Muscle layer of duodenum (tissue), 2 donors: ENCODE results near the gene SLC8A3.
"Not testable (repeated sequence)": the region's sequence is repeated elsewhere in the genome, so short reads cannot be mapped to it uniquely, and the experiment has no call there.

Experiments
- H3K27ac ChIP-seq: one replicate; pipeline ENCODE4 v1.7.0; 2013; ENCODE audit warnings: mild to moderate bottlenecking, low read length
- H3K27me3 ChIP-seq: one replicate; pipeline ENCODE4 v1.7.0; 2013; ENCODE audit warnings: low read depth, mild to moderate bottlenecking, control low read depth, low read length
- H3K36me3 ChIP-seq, 2 donors: one replicate each; pipeline ENCODE4 v1.7.0; 2013; ENCODE audit warnings: low read length in 2 of 2, control low read depth in 1 of 2, mild to moderate bottlenecking in 1 of 2; ENCODE audit not compliant: insufficient read depth in 2 of 2, control insufficient read depth in 1 of 2
- H3K4me1 ChIP-seq, 2 donors: one replicate each; pipeline ENCODE4 v1.7.0; 2013; ENCODE audit warnings: low read length in 2 of 2, mild to moderate bottlenecking in 2 of 2, control low read depth in 1 of 2, moderate library complexity in 1 of 2; ENCODE audit not compliant: insufficient read depth in 2 of 2, control insufficient read depth in 1 of 2
- H3K4me3 ChIP-seq, 2 donors: one replicate each; pipeline ENCODE4 v1.7.0; 2013; ENCODE audit warnings: low read length in 2 of 2, low read depth in 1 of 2, mild to moderate bottlenecking in 1 of 2
- H3K9me3 ChIP-seq, 2 donors: one replicate each; pipeline ENCODE4 v1.7.0; 2013; ENCODE audit warnings: low read length in 2 of 2, control low read depth in 1 of 2, mild to moderate bottlenecking in 1 of 2; ENCODE audit not compliant: control insufficient read depth in 1 of 2
- donor health status: healthy.

Gene SLC8A3

DNA sequence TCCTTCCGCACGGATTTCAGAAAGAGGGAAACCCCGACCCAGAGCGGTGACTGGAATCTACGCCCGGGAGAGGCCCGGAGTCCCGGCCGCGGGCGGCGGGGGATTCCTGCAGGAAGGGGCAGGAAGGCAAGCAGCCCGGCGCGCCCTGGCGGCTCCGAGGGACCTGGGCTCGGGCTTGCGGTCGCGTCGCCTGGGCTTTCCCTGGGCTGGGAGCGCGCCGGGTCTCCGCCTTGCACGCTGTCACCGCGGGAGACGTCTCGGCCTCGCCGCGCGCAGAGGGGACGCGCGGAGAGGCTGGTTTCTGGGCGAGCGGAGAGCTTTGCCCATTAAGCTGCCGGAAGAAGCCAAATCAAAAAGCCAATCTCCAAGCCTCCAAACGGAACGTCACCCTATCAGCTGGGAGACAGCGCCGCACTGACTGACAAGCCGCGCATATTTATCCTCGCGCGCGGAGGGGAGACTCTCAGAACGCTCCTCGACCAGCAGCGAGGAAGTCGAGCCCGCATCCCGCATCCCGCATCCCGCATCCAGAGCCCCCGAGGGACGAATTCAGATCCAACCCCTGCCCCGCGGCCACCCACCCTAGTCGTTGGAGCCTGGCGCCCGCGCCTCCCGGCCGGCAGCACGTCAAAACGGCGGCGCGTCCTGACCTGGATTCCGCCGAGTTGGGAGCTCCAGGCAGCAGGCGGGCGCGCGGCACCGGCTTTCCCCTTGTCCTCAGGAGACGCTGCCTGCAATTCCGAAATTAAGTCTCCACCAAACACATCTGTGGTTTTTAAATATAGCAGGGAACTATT is at the start of gene SLC8A3:
Gene SLC8A3, minus strand, starts transcription at position 293 of the 797 bp plus-strand sequence. CDS start 20,529 bp downstream, outside the sequence.
- Histone ChIP-seq H3K27me3 (peaks cover 26% of the 10 kb centered on the region), H3K4me1 (peaks cover 0 to 27% of the 10 kb centered on the region in 2 donors), H3K27ac (no peak within 1 kb of the TSS)

GRCh38 chr14:70237710-70238109 is 49.0 kb upstream of the SLC8A3 start:
- no peak overlapping the region for H3K4me3 ChIP-seq
- H3K9me3 ChIP-seq = peaks cover 0 to 2% of the 10 kb centered on the region in 2 donors
- H3K27me3 ChIP-seq = no peaks in the 10 kb centered on the region
- H3K4me1 ChIP-seq = no peaks in the 10 kb centered on the region
- H3K36me3 ChIP-seq = no peaks in the 10 kb centered on the region
- no peak overlapping the region for H3K27ac ChIP-seq

More for the DNA sequence above, at the start of gene SLC8A3:
- H3K4me3 ChIP-seq = peak within 1 kb of the TSS; percentile 53 to 62
- H3K9me3 ChIP-seq = no peaks in the 10 kb centered on the region
- H3K36me3 ChIP-seq = no peaks in the 10 kb centered on the region

DNA sequence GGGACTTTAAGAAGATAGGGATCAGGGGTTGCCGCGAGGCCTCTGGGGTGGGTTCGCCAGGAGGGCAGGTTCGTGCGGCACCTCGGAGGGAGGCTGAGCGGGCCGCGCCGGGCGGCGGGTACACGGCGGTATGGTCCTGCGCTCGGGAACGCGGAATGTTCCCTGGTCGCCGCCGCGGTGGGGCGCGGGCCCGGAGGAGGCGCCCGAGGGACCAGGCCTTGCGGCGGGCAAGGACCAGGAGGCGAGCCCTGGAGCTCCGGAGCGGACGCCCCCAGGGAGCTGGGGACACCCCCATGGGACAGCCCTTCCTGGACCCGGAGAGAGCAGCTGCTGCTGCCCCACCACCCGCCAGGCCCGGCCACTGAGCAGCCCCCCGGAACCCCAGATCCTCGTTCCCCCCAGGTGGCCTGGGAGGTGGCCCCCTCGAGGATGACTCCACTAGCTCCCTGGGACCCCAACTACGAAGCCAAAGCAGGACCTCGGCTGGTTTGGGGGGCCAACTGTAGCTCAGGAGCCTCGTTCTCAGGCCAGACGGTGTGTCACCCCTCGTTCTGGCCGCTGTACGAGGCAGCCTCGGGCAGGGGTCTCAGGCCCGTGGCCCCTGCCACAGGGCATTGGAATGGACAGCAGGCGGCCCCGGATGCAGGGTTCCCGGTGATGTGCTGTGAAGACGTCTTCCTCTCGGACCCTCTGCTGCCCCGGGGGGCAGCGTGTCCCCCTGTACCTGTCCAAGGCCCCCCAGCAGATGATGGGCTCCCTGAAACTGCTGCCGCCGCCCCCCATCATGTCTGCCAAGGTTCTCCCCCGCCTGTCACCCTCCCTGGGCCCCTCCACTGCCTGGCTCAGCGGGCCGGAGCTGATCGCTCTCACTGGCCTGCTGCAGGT is 45.6 kb upstream of the SLC8A3 start:
- H3K27me3 ChIP-seq = no peaks in the 10 kb centered on the region
- no peak overlapping the region for H3K27ac ChIP-seq
- H3K4me3 ChIP-seq = no peak overlapping the region
- no peaks in the 10 kb centered on the region for H3K9me3 ChIP-seq
- no peaks in the 10 kb centered on the region for H3K36me3 ChIP-seq
- H3K4me1 ChIP-seq = no peaks in the 10 kb centered on the region

DNA sequence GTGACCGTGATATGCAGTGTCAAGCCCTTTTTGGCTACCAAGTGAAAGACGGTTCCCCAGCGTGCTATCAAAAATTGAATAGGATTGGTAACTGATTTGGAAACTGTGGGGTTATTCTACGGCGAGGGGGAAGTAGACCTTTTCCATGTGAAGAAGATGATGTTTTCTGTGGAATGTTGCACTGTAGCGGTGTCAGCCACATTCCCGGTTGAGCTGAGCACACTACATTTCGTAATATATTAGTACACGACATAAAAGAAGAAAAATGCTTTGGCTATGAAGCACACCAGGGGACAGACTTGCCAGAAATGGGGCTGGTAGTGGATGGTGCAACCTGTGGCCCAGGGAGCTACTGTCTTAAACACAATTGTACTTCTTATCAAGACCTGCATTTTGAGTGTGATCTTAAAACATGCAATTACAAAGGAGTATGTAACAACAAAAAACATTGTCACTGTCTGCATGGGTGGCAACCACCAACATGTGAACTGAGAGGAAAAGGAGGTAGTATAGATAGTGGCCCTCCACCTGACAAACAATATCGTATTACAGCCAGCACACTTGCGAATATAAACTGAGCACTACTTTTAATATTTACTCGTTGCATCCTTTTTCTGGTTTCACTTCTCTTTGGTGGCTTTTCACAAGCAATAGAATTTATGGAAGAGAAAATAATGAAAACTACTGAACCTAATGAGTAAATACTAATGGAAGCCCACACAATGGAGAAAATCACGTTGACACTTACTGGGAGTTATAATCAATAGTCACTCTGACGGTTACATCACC is 43.2 kb upstream of the SLC8A3 start:
- not testable (repeated sequence) for H3K27me3 ChIP-seq, H3K4me3 ChIP-seq, H3K9me3 ChIP-seq, H3K27ac ChIP-seq, H3K36me3 ChIP-seq, H3K4me1 ChIP-seq

DNA sequence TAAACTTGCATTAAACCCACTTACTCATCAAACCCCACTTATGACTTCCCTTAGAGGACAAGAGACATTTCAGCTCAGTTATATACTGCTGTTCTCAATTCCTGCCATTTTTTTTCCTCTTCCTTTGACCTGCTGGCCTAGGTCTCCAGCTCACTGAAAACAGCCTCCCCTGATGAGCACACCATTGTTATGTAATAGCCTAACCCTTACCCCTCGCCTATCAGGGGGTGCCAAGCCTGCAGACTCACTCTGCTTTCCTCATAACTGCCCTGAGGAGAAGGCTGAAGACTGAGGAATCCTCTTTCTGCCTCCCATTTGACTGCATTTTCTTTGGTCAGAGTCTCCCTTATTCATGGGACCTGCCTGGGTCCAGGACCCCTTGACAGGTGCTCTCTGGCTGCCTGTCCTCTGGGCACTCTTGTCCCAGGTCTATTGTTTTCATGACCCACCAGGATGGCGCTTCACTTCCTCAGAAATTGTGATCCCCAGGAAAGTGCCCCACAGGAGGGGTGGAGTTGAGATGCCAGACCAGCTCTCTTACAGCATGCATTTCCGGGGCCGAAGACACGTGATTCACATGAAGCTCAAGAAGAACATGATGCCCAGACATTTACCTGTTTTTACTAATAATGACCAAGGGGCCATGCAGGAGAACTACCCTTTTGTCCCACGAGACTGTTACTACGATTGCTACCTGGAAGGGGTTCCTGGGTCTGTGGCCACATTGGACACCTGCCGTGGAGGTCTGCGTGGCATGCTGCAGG is 41.3 kb upstream of the SLC8A3 start:
- H3K27me3 ChIP-seq, H3K27ac ChIP-seq, H3K4me1 ChIP-seq, H3K4me3 ChIP-seq, H3K9me3 ChIP-seq, H3K36me3 ChIP-seq: not testable (repeated sequence)

DNA sequence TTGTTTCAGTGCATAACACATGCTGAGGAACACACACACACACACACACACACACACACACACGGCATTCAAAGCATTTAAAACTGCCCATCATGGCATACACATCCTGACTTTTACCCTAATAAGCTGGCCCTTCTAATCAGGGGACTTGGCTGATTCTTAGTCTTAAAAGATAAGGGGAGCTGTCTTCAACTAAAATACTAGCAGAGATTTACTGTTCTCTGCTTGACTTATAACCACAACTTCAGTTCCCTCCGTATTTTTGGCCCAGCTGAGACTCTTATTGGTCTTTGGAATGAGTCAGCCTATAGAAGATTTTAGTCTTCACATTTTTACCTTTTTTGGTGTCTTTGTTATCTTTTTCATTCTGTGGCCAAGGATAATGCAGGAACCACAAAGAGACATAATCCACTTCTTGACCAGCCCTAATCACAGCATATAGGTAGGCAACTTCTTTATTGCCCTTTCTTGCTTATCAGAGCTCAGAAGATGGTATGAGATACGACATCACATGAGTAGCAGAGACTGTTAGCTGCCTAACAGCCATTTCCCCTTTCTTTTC is 25.1 kb upstream of the SLC8A3 start:
- Histone ChIP-seq H3K27ac (no peak overlapping the region), H3K9me3 (no peaks in the 10 kb centered on the region), H3K4me1 (no peaks in the 10 kb centered on the region), H3K27me3 (no peaks in the 10 kb centered on the region), H3K36me3 (no peaks in the 10 kb centered on the region), H3K4me3 (no peak overlapping the region)

DNA sequence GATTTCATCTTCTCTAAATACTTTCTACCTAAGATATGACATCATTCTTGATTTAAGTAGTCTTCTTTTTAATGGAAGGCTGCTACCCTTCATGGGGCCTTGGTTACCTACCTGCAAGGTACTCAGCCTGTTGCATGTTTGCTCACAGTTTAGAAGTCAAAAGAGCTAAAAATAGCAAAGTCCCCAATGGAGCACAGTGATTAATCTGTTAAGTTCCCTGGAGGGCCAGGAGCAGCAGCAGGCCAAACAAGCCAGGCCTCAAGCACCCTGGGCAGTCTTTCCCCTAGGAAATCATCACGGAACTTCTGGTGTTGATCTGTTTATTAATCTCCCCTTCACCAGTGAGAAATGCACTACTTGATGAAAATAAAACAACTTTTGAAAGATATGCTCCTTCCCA is 24.0 kb upstream of the SLC8A3 start:
- no peaks in the 10 kb centered on the region for H3K4me1 ChIP-seq
- H3K36me3 ChIP-seq = no peaks in the 10 kb centered on the region
- H3K27me3 ChIP-seq = no peaks in the 10 kb centered on the region
- no peak overlapping the region for H3K27ac ChIP-seq
- no peak overlapping the region for H3K4me3 ChIP-seq
- no peaks in the 10 kb centered on the region for H3K9me3 ChIP-seq

GRCh38 chr14:70208380-70208779 is 19.6 kb upstream of the SLC8A3 start:
- H3K9me3 ChIP-seq = no peaks in the 10 kb centered on the region
- H3K27ac ChIP-seq = no peak overlapping the region
- H3K4me1 ChIP-seq = no peaks in the 10 kb centered on the region

DNA sequence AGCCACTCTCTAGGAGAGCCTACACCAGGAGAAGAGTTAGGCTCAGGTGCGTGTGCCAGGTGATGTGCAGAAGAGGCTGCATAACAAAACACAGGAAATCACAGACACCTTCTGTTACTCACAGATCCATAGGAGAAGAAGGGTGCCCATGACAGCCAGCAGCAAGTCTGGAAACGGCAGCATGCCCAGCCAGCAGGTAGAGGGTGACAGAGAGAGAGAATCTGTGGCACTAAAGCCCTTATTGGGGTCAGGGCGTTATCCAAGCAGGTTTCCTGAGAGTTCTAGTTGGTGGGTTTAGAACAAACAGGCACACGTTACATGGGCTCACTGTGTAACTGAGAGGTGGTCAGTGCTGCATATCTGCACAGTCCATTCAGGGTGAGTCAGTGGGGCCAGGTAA is 14.9 kb upstream of the SLC8A3 start:
- Histone ChIP-seq H3K36me3 (no peaks in the 10 kb centered on the region), H3K27ac (no peak overlapping the region), H3K9me3 (no peaks in the 10 kb centered on the region), H3K4me1 (no peaks in the 10 kb centered on the region), H3K27me3 (no peaks in the 10 kb centered on the region), H3K4me3 (no peak overlapping the region)

More at GRCh38 chr14:70208380-70208779, 19.6 kb upstream of the SLC8A3 start:
- no peak overlapping the region for H3K4me3 ChIP-seq
- H3K36me3 ChIP-seq = no peaks in the 10 kb centered on the region
- no peaks in the 10 kb centered on the region for H3K27me3 ChIP-seq

DNA sequence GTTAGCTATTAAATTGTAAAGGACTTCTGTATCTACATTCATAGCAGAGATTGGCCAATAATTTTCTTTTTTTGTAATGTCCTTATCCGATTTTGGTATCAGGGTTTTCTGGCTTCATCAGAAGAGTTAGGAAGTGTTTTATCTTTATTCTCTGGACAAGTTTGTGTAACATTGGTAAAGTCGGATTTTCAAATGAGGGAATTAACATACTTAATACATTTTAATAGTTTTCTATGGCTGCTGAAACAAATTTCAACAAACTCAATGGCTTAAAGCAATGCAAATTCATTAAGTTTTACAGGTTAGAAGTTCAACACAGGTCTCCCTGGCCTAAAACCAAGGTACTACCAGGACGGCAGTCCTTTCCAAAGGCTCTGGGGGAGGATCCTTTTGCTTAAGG is 13.2 kb upstream of the SLC8A3 start:
- H3K27me3 ChIP-seq = no peaks in the 10 kb centered on the region
- no peak overlapping the region for H3K27ac ChIP-seq
- H3K9me3 ChIP-seq = no peaks in the 10 kb centered on the region
- no peak overlapping the region for H3K4me3 ChIP-seq
- no peaks in the 10 kb centered on the region for H3K36me3 ChIP-seq
- no peaks in the 10 kb centered on the region for H3K4me1 ChIP-seq
